Calu3 (cell line): ENCODE data around the gene GPR32. TPM values are rescaled to one million over a fixed set of nuclear protein-coding genes. Genes with fewer than 3 reads are reported as not detected.

Experiments used
- BruUV-seq: library from RNA; stranded (reverse); fragments of 400-500 nt; replicated peaks from 2 replicates; lab custom pipeline; 2021; lab: Mats Ljungman, UMichigan
- CTCF ChIA-PET: fragments of 300-600 bp; sonication (Branson Sonifier 250); formaldehyde crosslinking; loops from one replicate; lab custom pipeline; 2022; ENCODE audit warnings: antibody characterized with exemption; lab: Charles Lee
- DNase-seq: peaks from one replicate; pipeline ENCODE4 v3.0.0; 2022
- H3K27ac Mint-ChIP-seq: one replicate; pipeline ENCODE4 v1.8.0; 2022; ENCODE audit warnings: mixed read lengths; ENCODE audit not compliant: unreplicated experiment
- H3K27me3 Mint-ChIP-seq: one replicate; pipeline ENCODE4 v1.8.0; 2022; ENCODE audit warnings: mixed read lengths; ENCODE audit not compliant: unreplicated experiment
- H3K36me3 Mint-ChIP-seq: one replicate; pipeline ENCODE4 v1.8.0; 2022; ENCODE audit warnings: mild to moderate bottlenecking, moderate library complexity, mixed read lengths; ENCODE audit not compliant: insufficient read depth, unreplicated experiment
- H3K4me1 Mint-ChIP-seq: one replicate; pipeline ENCODE4 v1.8.0; 2022; ENCODE audit warnings: mild to moderate bottlenecking, low read depth, mixed read lengths; ENCODE audit not compliant: unreplicated experiment
- H3K4me3 Mint-ChIP-seq: one replicate; pipeline ENCODE4 v1.8.0; 2022; ENCODE audit warnings: mild to moderate bottlenecking, low read depth, moderate library complexity, mixed read lengths; ENCODE audit not compliant: unreplicated experiment
- H3K9me3 Mint-ChIP-seq: one replicate; pipeline ENCODE4 v1.8.0; 2022; ENCODE audit warnings: low read depth, mixed read lengths; ENCODE audit not compliant: unreplicated experiment
- intact Hi-C: fragments of 100-400 bp; cut with micrococcal nuclease; formaldehyde crosslinking; loops from one replicate; pipeline ENCODE4 v1.10.0; 2022; ENCODE audit not compliant: unreplicated experiment
- total RNA-seq: library from RNA; stranded (reverse); gene quantifications from 2 replicates; pipeline ENCODE4 v1.2.3, GENCODE V29; 2022
- TF ChIP-seq, protein P1 (sequence below): fragments of 200-600 bp; IDR thresholded peaks from one replicate; pipeline ENCODE4 v1.8.0; 2022; ENCODE audit warnings: antibody characterized with exemption; ENCODE audit not compliant: unreplicated experiment

GPR32 gene
- total RNA-seq, 1 experiment from 2014 or later = not detected

GRCh38 chr19:50723069-50723468 lies 47.2 kb upstream of the GPR32 start, which contains the start of gene CLEC11A:
Gene CLEC11A (plus strand): TSS chr19:50723364. CDS start chr19:50723526, 162 bp downstream.
- Mint-ChIP-seq H3K27me3 (peaks cover 78% of the 10 kb centered on the region), H3K9me3 (no peaks in the 10 kb centered on the region)
- BruUV-seq = no TSS peak

DNA sequence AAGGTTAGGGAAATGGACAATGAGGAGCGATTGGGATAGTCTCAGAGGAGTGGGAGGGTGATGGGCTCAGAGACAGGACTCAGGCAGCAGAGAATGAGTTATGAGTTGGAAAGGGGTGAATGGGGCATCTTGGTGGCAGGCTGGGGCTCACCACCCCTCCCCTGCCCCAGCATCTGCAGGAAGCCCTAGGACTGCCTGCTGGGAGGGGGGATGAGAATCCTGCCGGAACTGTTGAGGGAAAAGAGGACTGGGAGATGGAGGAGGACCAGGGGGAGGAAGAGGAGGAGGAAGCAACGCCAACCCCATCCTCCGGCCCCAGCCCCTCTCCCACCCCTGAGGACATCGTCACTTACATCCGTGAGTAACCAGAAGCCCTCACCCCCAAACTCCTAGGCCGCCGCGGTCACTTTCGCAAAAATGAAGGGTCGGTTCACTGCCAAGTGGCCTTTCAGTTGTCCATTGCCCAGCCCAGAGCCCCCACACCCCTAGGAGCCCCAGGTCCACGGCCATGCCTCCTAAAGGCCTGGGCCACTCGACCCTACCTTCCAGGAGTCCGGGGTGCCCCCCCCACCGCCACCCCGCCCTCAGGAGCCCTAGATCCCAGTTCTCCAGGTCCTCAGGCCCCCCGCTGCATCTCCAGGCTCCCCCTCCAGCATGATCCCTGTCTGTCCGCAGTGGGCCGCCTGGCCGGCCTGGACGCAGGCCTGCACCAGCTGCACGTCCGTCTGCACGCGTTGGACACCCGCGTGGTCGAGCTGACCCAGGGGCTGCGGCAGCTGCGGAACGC lies 46.3 kb upstream of the GPR32 start:
- BruUV-seq = no TSS peak
- Mint-ChIP-seq H3K27me3 (peaks cover 69% of the 10 kb centered on the region), H3K4me3 (peak overlapping the region; percentile 94), H3K27ac (peak overlapping the region; percentile 78), H3K4me1 (no peaks in the 10 kb centered on the region), H3K9me3 (no peaks in the 10 kb centered on the region), H3K36me3 (peaks cover 44% of the 10 kb centered on the region)
- no peak for DNase-seq
- CTCF ChIA-PET = interaction anchor here (1.0 to 2.3 kb wide), 10 partner anchors 11 to 198 kb away, joined by 3 to 20 read pairs (median 8); no protein-coding TSS in a partner anchor
- intact Hi-C loops = no loop called here
- TF ChIP-seq, protein P1, sequence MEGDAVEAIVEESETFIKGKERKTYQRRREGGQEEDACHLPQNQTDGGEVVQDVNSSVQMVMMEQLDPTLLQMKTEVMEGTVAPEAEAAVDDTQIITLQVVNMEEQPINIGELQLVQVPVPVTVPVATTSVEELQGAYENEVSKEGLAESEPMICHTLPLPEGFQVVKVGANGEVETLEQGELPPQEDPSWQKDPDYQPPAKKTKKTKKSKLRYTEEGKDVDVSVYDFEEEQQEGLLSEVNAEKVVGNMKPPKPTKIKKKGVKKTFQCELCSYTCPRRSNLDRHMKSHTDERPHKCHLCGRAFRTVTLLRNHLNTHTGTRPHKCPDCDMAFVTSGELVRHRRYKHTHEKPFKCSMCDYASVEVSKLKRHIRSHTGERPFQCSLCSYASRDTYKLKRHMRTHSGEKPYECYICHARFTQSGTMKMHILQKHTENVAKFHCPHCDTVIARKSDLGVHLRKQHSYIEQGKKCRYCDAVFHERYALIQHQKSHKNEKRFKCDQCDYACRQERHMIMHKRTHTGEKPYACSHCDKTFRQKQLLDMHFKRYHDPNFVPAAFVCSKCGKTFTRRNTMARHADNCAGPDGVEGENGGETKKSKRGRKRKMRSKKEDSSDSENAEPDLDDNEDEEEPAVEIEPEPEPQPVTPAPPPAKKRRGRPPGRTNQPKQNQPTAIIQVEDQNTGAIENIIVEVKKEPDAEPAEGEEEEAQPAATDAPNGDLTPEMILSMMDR = no peak

More at GRCh38 chr19:50723069-50723468, 47.2 kb upstream of the GPR32 start, which contains the start of gene CLEC11A:
- Mint-ChIP-seq H3K36me3 (peaks cover 44% of the 10 kb centered on the region), H3K27ac (peak within 1 kb of the TSS; percentile 78), H3K4me3 (peak within 1 kb of the TSS; percentile 94), H3K4me1 (no peaks in the 10 kb centered on the region)
- CTCF ChIA-PET = no interaction called here
- intact Hi-C loops = no loop called here
- TF ChIP-seq, protein P1 = no peak
- no peak for DNase-seq

DNA sequence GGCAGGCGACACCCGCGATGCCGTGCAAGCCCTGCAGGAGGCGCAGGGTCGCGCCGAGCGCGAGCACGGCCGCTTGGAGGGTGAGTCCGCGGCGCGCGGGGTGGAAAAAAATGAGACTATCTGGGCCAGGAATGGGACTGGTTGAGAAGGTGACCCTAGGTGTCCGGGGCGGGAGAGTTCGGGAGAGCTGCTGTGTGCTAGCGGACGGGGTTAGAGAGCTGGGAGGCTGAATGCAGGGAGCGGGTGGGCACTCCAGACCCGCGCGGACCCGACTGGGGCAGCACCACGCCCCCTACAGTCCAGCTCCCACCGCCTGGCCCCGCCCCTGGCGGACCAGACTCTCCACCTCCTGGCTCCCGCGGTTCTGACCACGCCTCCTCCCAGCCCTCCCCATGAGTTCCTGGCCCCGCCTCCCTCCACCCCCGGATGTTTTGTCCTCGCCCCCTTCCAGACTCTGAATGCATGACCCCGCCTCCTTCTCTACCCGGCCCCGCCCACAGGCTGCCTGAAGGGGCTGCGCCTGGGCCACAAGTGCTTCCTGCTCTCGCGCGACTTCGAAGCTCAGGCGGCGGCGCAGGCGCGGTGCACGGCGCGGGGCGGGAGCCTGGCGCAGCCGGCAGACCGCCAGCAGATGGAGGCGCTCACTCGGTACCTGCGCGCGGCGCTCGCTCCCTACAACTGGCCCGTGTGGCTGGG lies 45.6 kb upstream of the GPR32 start:
- Mint-ChIP-seq H3K4me3 (peak overlapping the region; percentile 94), H3K27me3 (peaks cover 63% of the 10 kb centered on the region), H3K4me1 (no peaks in the 10 kb centered on the region), H3K36me3 (peaks cover 44% of the 10 kb centered on the region), H3K27ac (peak overlapping the region; percentile 78), H3K9me3 (no peaks in the 10 kb centered on the region)
- DNase-seq = peak; percentile 100
- CTCF ChIA-PET = interaction anchor here (0.6 to 2.3 kb wide), 32 partner anchors 11 to 698 kb away, joined by 3 to 20 read pairs (median 5); partner anchors contain the start of genes JOSD2 and KCNC3
- no TSS peak for BruUV-seq
- intact Hi-C loops = no loop called here
- TF ChIP-seq, protein P1 = peak; percentile 88

DNA sequence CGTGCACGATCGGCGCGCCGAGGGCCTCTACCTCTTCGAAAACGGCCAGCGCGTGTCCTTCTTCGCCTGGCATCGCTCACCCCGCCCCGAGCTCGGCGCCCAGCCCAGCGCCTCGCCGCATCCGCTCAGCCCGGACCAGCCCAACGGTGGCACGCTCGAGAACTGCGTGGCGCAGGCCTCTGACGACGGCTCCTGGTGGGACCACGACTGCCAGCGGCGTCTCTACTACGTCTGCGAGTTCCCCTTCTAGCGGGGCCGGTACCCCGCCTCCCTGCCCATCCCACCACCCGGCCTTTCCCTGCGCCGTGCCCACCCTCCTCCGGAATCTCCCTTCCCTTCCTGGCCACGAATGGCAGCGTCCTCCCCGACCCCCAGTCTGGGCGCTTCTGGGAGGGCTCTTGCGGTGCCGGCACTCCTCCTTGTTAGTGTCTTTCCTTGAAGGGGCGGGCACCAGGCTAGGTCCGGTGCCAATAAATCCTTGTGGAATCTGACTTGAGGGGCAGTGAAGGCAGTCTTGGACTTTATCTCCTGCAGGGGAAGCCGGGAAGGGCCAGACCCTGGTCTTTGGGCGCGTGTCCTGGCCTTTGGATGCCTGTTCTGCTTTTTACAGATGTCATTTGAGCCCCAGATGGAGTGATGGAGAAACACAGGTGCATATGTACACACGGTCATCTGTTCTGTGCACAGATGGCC lies 44.9 kb upstream of the GPR32 start:
- CTCF ChIA-PET = interaction anchor here (0.6 to 2.3 kb wide), 31 partner anchors 11 to 699 kb away, joined by 3 to 20 read pairs (median 5); partner anchors contain the start of gene KCNC3
- Mint-ChIP-seq H3K27ac (no peak overlapping the region), H3K36me3 (peaks cover 41% of the 10 kb centered on the region), H3K4me1 (no peaks in the 10 kb centered on the region), H3K4me3 (peak overlapping the region; percentile 94), H3K27me3 (peaks cover 63% of the 10 kb centered on the region), H3K9me3 (no peaks in the 10 kb centered on the region)
- intact Hi-C loops = no loop called here
- DNase-seq = no peak
- BruUV-seq = no TSS peak
- TF ChIP-seq, protein P1 = no peak
